Measurements from ENCODE around the gene SEMA3F.

Gene SEMA3F

DNA sequence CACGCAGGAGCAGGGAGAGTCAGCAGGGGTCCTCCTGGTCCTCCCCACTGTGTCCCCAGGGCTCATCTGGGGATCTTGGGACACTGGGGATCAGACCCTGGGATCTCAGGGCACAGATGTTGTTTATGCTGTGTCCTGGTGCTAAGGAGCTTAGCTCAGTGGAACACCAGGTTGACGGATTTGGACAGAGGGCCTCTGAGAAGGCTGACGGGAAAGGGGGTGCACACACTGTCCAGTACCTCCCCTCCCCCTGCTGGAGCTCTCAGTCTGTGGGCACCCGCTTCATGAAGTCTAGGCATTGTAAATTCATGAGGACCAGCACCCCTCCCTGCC is 21.9 kb upstream of the SEMA3F start:
- no peak for DNase-seq

DNA sequence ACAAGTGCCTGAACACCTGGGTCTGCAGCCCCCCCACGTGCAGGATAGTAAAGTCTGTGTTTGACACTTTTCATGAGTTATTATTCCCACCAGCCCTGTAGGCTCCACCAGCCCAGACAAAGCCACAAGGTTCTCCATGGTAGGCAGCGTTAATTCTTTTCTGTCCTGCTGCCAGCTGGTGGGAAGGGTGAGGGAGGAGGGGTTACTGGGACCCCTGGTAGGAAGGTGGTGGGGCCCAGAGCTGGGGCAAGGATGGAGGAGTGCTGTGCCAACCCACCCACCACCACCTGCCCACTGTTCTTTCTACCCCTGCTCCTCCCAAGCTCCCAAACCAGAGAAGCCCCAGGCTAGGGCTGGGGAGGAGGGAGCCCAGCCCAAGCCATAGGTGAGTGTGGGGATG is 20.8 kb upstream of the SEMA3F start:
- no peak for DNase-seq

DNA sequence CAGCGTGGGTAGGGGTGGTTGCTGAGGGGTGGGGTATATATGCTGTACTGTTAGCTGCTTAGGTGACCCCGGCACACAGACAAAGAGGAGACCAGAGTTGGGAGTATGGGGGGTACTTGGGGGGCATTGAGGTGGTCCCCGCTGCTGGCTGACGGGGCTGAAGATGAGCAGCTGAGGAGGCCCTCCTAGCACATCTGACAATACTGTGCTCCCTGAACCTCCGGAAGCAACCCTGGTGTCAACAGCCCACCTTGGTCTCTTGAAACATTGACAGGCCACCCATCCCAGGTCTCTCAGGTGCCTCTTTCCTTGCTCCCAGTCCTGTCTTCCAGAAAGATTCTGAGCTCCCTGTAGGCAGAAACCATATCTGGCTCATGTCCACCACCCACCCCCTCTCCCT is 19.2 kb upstream of the SEMA3F start:
- no peak for DNase-seq

DNA sequence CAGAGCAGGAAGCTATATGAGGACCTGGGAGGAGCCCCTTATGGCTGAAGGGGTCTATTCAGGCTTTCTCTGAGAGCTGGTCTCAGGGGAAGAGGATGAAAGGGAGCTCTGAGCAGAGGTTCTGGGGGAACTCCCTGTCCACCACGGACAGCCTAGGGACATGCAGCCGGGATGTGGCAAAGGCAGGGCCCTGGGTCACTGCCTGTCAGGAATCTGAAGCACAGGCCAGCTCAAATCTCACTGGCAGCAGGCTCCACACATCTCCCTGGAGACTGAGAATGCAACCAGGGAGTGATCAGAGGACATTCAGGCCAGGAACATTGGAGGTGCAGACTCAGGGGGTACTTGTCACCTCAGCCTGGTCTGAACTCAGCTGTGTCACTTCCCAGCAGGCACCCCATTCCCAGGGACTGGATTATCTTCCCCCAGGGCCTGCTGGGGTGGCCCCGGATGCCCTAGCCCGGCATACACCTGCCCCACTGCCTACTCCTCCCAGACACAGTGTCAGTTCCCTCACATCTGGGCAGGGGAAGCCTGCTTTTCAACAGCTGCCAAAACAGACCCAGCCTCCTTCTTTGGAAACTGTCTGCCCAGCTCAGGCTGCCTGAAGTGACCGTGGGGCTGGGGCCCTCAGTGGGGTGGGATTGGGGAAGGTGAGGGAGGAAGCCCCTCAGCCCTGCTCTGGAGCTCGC is 18.3 kb upstream of the SEMA3F start:
- DNase-seq, result no peak

DNA sequence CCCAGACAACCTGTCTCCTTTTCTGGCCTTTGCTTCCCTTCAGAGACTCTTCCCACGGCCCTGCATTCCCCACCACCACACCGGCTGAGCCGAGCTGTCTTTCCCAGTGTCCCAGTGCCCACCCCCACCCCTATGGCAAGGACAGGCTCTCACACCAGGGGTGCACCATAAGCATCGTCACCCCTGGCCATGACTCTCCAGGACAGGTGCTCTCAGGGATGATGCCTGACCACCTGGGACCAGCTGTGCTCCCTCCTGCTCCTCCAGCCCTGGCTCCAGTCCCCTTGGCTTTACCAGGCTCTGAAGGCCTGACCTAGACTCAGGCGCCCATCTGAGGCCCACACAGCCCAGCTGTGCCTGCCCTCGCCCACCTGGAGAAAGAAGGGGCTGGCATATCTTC is 17.6 kb upstream of the SEMA3F start:
- DNase-seq, result no peak

DNA sequence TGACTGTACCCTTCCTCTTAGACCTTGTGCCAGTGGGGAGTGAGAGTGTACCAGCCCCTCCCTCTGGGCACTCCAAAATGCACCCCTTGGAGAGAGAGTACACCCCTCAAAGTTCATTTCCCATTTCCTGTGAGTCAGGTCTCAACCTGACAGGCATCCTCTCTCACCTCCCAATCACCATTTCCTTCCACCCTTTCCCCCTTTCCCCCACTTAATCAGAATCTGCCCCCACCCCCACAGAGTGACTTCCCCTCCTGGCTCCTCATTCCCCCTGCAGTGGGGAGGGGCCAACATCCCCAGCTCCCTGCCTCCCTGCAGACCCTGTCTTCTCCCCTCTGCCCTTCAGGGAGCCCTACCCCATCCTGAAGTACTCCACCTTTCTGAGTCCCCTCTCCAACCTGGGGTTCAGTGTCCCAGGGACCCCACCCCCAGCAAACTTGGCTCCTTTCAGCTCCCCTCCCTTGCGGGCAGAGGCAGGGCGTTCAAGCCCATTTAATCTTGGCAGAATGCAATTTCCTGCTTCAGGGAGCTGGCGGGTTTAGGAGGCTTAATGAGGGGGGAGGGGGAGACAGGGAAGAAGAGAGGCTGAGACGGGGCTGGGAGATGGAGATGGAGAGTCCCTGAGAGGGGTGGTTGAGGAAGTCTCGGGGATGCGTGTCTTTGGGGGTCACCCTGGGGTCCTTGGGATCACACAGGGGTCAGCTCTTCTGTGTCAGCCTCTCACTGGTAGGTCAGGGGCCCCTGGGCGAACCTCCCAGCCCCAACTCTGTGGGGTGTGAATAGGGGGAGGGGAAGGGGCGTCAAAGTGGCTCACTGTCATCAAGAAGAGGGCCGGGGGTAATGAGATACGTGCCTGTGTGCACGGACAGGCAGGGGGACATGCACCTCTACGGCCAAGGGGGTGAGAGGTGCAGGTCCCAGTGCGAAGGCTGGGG is 16.6 kb upstream of the SEMA3F start:
- DNase-seq, result no peak

DNA sequence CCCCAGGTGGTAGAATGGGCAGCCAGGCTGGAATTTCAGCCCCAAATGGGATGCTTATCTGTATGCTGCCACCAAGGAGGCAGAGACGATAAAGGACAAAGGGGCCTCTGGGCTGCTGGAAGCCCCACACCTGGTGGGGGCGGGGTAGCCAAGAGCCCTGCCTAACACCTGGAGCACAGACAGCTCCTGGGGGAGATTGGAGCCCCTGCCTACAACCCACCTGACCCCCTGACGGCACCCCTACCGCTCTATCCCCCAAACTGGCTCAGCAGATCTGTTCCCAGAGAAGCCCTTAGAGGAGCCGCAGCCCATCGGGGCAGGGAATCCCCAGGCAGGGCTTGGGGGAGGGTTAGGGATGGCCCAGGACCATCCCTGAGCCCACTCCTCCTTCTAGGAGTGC is 15.8 kb upstream of the SEMA3F start:
- no peak for DNase-seq

DNA sequence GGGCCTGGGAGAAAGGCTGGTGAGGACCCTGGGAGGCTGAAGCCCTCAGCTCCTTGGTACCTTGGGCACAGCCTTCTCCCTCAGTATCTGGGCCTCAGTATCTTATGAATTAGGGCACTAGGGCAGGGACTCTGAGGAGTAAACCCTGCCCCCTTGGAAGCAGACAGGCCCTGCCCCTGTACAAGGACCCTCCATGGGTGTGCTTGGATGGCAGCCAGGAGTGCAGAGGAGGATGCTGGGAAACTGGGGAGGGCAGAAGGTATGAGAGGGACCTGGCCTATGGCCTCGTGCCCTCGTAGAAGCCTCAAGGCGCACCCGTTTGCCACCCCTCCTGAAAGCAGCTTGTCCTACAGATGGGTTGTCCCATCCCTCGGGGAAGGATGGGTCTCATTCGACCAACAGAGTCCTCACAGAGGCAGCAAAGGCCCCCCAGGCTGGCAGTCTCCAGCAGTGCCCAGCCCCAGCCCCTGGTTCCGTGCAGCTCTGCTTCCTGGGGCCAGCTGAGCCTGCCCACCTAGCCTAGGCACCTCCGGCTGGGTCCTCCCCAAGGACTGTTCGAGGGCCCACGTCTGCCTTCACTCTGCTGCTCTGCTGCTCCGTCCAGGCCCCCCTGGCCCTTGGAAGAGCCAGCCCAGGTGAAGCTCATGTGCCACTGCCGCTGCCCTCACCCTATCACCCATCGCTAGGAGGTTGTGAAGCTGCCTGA is 15.3 kb upstream of the SEMA3F start:
- no peak for DNase-seq

DNA sequence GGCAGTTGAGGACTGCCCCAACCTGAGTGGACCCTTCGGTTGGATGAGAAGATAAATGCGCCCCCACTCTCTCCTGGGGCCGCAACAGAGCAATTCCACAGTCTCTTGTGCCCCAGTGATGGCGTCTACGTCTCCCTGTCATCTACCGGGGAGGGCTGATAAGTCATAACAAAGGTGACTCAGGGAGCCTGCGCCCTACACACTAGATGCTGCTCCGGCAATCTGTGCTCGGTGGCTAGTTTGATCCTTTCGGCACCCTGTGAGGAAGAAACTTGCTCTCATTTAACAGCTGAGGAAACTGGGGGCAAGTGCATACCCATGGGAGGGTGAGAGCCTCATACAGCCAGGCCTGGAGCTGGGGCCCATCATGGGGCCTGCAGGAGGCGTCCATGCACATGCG is 14.1 kb upstream of the SEMA3F start:
- no peak for DNase-seq

DNA sequence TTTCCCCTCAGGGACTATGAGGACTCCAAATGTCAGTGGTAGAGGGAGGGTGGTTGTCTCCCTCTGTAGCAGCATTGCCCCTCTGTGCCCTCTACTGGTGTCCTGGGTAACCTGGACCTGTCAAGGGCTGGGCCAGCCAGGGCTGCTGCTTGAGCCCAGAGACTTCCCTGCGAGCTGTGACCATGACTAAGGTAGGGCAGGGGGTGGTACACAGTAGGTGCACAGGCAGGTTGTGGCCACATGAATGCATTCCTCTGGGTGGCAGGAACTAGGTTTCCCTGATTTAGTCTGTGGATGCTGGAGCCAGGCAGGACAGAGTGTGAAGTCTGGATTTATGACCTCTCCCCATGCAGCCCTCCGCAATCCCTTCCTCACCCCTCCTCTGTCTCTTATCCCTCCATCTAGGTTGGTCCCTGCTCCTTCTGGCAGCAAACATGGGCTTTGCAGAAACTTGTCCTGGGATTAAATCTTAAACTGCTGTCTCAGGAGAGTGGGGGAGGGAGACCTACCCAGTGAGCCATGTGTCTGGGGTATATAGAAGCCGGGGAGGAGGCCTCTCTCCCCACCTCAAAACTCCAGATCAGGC is 8.7 kb upstream of the SEMA3F start:
- DNase-seq, result no peak

DNA sequence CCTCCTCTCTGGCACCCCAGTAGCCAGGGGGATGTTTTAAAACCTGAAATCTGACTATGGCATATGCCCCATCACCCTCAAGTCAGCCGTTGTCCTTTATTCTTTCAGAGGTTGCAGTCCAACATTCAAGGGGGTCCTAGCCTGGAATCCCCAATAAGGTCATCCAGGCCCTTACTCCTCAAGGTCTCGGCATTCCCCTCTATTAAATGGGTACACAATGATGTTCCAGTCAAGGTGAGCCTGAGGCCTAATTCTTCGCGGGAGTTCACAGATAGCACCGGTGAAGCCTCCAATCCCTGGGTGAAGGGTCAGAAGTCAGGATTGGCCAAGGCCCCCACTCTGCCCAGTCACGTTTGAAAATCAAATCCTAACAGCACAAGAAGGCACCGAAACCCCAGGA is 8.1 kb upstream of the SEMA3F start:
- DNase-seq, result no peak

DNA sequence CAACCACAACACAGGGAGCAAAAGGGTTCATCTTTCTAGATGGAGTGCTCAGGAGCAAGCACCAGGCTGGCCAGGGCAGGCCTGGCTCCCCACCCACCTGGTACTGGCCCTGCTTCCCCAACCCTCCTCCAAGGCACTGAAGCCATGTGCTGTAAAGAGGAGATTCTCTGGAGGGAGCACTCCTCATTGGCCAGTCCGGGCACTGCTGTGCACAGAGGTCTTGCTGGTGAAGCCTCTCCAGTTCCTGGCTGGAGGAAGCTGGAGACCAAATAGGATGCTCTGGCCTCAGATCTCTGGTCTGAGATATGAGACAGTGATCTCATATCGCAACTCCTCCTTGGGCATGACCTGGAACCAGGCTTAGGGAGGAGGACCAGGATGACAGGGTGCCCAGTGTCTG is 7.7 kb upstream of the SEMA3F start:
- DNase-seq, result no peak

DNA sequence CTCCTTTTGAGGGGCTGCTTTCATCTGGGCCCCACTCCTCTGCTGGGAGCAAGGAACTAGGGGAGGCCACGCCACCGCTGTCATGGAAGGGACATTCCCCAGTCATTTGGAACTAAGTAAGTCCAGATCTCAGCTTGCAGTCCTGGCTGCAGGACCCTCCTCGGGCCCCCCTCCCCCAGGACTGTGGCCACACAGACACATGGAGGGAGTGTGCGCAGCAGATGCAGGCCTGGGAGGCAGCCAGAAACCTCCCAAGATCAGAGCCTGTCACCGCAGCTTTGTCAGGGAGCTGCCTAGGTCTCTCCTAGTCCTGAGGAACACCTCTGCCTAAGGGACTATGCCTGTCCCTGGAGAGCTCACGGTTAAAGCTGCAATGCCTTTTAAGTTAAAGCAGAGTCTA is 7.3 kb upstream of the SEMA3F start:
- no peak for DNase-seq

DNA sequence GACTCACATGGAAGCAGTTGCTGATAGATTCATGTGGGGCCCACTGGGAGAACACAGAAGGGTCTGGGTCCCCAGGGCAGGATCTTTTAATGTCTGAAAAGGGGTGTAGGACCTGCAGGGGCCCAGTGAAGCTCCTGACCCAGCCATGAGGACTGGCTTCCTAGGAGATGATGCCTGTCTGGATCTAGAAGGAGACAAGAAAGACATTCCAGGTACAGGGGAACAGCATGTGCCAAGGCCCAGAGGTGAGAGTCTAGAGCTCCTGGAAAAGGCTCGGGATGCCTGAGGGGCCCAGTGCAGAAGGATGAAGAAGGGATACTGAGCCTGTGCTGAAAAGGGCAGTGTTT is 4.7 kb upstream of the SEMA3F start:
- DNase-seq, result no peak

DNA sequence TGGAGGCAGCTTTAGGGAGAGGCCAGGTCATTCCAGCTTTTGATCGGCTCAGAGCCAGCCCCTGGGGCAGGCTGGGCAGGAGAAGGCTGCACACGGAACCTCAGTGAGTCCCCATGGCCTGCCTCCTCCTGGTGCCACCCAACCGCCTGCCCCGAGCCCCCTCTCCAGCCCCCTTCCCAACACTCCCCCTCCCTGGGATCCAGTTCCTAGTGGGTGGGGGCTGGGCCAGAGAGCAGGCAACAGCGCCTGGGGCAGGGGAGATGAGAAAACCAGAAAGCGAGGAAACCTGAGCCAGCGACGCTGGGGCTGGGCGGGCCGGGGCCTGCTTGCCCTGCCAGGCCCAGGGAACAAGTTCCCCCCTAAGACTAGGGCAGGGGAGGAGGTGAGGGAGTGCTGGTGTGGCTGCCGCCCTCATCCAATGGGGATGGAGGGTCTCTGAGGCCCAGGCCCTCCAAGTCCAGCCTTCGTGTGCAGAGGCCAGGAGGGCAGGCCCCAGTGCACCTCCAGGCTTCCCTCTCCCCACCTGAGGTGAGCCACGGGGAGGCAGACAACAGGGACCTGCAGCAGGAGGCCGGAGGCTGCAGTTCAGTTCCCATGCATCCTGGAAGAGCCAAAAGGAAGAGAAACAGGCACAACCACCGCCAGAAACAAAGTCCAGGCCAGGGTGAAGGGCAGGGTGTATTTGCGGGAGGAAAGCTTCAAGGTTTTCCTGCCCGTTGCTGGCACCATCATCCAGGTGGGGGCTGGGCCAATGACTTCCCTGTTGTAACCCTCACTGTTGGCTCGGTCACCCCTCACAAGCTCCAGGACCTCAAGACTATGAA is 4.0 kb upstream of the SEMA3F start:
- no peak for DNase-seq

DNA sequence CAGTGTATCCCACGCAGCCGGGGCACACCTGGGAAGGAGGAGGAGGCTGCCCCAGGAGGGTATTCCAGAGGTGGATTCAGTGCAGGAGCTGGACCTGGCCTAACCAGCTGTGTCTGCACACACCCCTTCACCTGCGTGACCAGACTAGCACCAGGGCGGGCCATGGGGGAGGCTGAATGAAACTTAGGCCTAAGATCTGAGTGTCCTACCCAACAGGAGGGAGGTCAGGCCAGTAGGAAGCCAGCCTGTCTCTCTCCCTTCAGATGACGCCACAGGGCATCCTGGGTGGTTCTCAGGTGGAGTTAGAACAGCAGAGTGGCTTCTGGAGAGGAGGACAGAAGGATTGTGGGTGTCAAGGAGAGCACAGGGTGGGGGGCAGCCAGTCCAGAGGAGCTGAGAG is 3.4 kb upstream of the SEMA3F start:
- no peak for DNase-seq

DNA sequence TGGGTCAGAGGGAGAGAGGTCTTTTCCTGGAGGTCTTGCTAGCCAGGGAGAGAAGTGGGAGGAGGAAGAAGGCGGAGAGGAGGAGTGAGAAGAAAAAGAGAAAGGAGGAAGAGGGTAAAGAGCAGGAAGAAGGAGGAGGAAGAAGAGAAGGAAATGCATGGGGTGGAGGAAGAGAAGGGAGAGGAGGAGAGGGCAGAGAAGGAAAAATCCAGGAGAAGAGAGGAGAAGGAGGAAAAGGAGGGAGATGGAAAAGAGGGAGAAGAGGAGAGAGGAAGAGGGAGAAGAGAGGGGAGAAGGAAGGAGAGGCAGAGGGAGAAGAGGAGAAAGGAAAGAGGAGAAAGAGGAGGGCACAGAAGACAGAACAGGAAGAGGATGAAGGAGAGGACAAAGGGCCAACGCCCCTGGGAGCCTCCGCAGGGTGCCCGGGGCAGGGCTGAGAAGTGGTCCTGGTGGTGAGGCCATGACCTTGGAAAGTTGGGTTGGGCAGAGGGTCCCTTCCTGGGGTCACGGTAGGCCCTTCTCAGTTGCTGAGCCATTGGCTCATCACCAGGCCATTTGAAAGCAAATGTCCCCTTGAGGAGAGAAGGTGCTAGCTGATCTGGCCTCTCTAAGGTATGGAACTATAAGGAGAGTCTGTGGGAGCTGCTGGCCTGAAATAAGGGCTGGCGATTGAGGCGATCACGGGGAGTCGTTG is 1.2 kb upstream of the SEMA3F start:
- DNase-seq, result no peak

DNA sequence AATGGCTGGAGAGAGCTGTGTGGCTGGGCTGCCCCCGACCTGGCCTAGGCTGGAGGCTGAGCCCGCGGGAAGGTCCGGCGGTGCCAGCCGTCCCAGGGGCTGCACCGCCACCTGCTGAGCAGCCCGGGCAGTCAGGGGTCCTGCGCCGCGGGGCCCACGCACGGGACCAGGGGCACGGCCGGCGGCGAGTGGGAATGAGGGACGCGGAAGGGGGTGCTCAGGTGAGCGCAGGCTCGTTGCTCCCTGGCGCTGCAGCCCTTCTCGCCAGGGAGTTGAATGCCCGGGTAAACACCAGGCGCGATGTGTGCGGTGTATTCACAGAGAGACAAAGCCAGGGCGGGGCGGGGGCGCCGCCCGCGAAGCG is 666 bp upstream of the SEMA3F start:
- DNase-seq, result no peak

DNA sequence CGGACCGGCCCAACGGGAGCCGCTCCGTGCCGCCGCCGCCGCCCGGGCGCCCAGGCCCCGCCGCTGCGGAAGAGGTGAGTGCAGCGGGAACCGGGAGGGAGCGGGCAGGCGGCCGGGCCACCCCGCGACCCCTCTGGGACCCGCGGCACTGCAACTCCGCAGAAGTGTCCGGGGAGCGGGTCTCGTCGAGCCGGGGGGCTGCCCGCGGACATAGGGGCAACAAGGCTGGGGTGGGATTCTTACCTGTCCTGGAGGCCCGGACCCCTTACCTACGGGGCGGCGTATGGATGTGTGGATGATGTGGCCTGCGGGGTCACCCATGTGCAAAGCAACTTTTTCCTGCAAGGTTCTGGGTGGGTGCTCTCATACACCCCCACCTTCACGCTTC is 361 bp downstream of the SEMA3F start:
- DNase-seq, result no peak

DNA sequence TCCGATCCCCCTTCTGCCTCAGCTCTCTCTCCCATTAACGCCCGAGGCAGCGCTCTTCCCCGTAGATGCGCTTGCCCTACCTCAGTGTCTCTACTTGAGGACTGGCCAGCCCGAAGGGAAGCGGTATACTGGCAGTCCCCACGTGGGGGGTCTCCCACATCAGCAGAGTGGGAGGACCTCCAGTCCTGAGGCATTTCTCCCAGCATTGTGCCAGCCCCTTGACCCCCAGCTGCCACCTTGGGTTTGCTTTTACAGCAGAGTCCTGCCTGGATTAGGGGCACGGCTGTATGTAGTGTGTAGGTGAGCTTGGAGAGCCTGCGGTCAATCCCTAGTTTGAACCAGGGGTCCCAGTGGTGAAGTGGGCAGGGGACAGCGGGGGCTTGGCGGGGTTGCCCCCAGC is 767 bp downstream of the SEMA3F start:
- DNase-seq, result no peak

DNA sequence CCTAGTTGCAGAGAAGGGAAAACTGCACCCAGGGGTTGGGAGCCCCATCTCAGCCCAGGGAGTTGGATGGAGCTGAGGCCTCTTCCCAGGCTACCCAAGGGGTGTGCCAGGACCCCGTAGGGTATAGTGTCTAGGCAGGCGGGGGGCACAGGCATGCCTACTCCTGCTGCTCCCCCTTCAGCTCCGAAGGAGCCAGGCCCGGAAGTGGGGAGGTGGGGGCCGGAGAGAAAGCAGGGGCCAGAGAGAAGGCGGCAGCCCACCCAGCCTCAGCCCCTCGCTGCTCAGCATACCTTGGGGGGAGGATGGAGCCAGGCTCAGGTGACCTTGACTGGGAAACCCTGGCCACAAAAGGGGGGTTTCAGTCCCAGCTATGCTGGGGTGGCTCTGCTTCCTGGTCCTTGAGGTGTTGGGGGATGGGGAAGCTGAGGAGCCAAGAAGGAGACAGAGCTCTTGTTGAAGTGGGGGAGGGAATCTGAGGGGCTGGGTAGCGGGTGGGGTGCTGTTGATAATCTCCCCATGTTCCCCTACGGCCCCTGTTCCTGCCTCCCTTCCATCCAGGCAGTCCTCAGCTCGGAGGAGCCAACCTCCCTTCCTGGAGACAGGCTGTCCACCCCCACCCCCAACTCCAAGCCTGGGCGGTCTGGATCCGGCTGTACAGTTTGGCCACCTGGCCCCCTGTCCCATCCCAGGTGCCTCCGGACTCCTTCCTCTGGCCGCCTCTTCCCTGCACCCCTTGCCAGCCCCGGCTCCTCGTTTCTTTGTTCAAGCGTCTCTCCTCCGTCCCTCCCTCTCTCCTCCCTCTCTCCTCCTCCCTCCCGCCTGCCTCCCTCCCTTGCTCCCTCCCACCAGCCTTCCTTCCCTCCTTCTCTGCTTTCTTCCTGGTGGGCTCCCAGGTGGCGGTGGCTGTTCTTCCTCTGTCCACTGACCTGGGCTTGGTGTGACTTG is 1.7 kb downstream of the SEMA3F start:
- no peak for DNase-seq
